ENCODE measurements around the gene RSAD1. TPM values are rescaled to one million over a fixed set of nuclear protein-coding genes. Genes with fewer than 3 reads are reported as not detected.

RSAD1 gene
- total RNA-seq, 2 experiments from 2014 or later: 44.6 to 44.7 TPM

DNA sequence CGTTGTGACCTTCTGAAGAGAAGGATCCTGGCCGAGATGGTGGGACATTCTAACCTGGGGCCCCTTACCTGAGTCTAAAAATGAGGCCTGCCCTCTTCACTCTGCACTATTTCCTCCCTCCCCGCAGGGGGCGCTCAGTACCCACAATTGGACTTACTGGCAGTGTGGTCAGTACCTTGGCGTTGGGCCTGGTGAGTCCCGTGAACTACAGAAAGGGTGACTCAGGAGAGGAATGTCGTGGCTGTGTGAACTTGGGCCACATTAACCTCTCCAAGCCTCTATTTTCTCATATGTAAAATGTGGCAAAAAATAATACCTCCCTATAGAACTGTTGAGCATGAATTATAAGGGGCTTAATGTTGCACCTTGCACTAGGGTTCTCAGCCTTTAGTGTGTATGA, 3.9 kb downstream of the RSAD1 start:
- ChIA-PET POLR2A (no interaction called here), CTCF (interaction anchor here (1.1 to 1.6 kb wide), 3 partner anchors 81 to 144 kb away, joined by 3 to 4 read pairs (median 4); partner anchors contain the start of gene LRRC59)
- Mint-ChIP-seq H3K4me1 (ENCODE audit: low read depth) (peaks cover 23% of the 10 kb centered on the region), H3K36me3 (ENCODE audit: low read depth) (peaks cover 50% of the 10 kb centered on the region), H3K27ac (no peak overlapping the region), H3K4me3 (no peak overlapping the region), H3K9me3 (no peaks in the 10 kb centered on the region), H3K27me3 (no peaks in the 10 kb centered on the region)
- H3K36me3 ChIP-seq (ENCODE audit: insufficient read depth, low read length): peaks cover 42% of the 10 kb centered on the region
- H3K9me3 ChIP-seq (ENCODE audit: control insufficient read depth in 1 of 2, insufficient read depth in 1 of 2, low read length in 2 of 2): no peaks in the 10 kb centered on the region
- H3K4me1 ChIP-seq (ENCODE audit: insufficient read depth, low read length): peaks cover 30% of the 10 kb centered on the region
- ATAC-seq (ENCODE audit: poor library complexity) (peak; percentile 19), DNase-seq (peak; percentile 43 to 84 (median 62))
- H3K27me3 ChIP-seq (ENCODE audit: control insufficient read depth in 1 of 2, insufficient read depth in 2 of 2, low read length in 2 of 2): no peaks in the 10 kb centered on the region
- H3K4me3 ChIP-seq (ENCODE audit: low read length): no peak overlapping the region
- intact Hi-C loops (cut with DNase I, micrococcal nuclease): loop anchor here in 1 of 2 experiments (1.0 to 10.0 kb wide), 2 partner anchors 62 to 144 kb away; partner anchors contain the start of gene SPATA20
- TF ChIP-seq, protein P1, sequence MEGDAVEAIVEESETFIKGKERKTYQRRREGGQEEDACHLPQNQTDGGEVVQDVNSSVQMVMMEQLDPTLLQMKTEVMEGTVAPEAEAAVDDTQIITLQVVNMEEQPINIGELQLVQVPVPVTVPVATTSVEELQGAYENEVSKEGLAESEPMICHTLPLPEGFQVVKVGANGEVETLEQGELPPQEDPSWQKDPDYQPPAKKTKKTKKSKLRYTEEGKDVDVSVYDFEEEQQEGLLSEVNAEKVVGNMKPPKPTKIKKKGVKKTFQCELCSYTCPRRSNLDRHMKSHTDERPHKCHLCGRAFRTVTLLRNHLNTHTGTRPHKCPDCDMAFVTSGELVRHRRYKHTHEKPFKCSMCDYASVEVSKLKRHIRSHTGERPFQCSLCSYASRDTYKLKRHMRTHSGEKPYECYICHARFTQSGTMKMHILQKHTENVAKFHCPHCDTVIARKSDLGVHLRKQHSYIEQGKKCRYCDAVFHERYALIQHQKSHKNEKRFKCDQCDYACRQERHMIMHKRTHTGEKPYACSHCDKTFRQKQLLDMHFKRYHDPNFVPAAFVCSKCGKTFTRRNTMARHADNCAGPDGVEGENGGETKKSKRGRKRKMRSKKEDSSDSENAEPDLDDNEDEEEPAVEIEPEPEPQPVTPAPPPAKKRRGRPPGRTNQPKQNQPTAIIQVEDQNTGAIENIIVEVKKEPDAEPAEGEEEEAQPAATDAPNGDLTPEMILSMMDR (IDR thresholded peaks at IDR 0.05): peak; percentile 57
- no peak overlapping the region for H3K27ac ChIP-seq (ENCODE audit: low read depth in 1 of 2, low read length in 2 of 2)

DNA sequence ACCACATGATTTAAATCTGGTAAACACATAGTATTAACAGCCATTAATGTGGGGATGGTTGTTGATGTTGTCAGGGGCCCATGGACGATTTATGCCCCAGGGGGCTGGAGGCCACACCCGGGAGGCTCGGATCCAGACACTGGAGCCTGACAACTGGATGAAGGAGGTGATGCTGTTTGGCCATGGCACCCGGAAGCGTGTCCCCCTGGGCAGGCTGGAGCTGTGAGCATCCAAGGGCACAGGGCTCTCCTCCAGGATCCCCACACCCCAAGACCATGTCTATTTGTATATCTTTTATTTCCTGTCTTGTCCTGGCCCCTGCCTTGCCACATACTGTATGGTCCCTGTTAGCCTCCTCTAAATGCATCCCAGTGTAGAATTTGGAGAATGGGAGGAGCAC, 4.6 kb downstream of the RSAD1 start:
- Histone ChIP-seq H3K36me3 (ENCODE audit: insufficient read depth, low read length) (peaks cover 42% of the 10 kb centered on the region), H3K9me3 (ENCODE audit: control insufficient read depth in 1 of 2, insufficient read depth in 1 of 2, low read length in 2 of 2) (no peaks in the 10 kb centered on the region), H3K27ac (ENCODE audit: low read depth in 1 of 2, low read length in 2 of 2) (no peak overlapping the region), H3K4me1 (ENCODE audit: insufficient read depth, low read length) (peaks cover 23% of the 10 kb centered on the region), H3K4me3 (ENCODE audit: low read length) (no peak overlapping the region), H3K27me3 (ENCODE audit: control insufficient read depth in 1 of 2, insufficient read depth in 2 of 2, low read length in 2 of 2) (no peaks in the 10 kb centered on the region)
- intact Hi-C loops (cut with DNase I, micrococcal nuclease): loop anchor here in 1 of 2 experiments (10.0 kb wide), 1 partner anchor 62 kb away; the partner anchor contains the start of gene SPATA20
- Mint-ChIP-seq H3K27ac (no peak overlapping the region), H3K27me3 (no peaks in the 10 kb centered on the region), H3K36me3 (ENCODE audit: low read depth) (peaks cover 50% of the 10 kb centered on the region), H3K9me3 (no peaks in the 10 kb centered on the region), H3K4me3 (no peak overlapping the region), H3K4me1 (ENCODE audit: low read depth) (peaks cover 21% of the 10 kb centered on the region)
- TF ChIP-seq, protein P1 (IDR thresholded peaks at IDR 0.05): no peak
- CTCF ChIA-PET: interaction anchor here (1.5 to 1.6 kb wide), 2 partner anchors 80 to 143 kb away, joined by 3 to 4 read pairs; no protein-coding TSS in a partner anchor
- DNase-seq (no peak), ATAC-seq (ENCODE audit: poor library complexity) (no peak)
- POLR2A ChIA-PET: no interaction called here

DNA sequence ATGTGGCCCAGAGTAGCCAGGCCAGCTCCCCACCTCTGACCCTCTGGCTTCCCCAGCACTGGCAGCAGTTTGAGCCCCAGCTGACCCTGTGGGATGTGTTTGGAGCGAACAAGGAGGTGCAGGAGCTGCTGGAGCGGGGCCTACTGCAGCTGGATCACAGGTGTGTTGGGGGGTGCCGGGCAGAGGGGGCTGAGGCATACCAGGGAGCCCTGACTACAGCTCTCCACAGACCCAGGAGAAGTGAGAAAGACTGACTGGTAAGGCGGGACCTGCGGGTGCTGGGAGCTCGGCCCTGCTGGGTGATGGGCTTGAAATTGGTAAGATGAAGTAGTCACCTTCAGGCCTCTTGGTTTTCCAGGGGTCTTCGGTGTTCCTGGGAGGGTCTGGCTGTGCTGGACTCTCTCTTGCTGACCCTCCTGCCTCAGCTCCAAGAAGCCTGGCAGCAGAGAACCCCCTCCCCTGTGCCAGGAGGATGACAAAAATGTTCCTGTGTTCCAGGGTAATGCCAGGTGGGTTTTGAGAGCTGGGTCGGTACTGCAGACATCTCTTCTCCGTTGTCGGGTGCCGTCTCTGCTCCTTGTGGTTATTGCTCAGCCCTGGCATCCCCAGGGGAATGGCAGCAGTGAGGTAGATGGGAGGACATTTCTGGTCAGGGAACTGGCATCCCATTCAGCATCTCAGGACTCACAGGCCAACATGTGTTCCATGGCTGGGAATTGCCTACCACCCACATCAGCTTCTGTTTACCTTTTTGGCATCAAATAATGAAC, 5.9 kb downstream of the RSAD1 start:
- no peak overlapping the region for H3K4me3 Mint-ChIP-seq
- Histone ChIP-seq H3K36me3 (ENCODE audit: insufficient read depth, low read length) (peaks cover 42% of the 10 kb centered on the region), H3K27ac (ENCODE audit: low read depth in 1 of 2, low read length in 2 of 2) (no peak overlapping the region), H3K9me3 (ENCODE audit: control insufficient read depth in 1 of 2, insufficient read depth in 1 of 2, low read length in 2 of 2) (no peaks in the 10 kb centered on the region), H3K4me3 (ENCODE audit: low read length) (no peak overlapping the region), H3K27me3 (ENCODE audit: control insufficient read depth in 1 of 2, insufficient read depth in 2 of 2, low read length in 2 of 2) (no peaks in the 10 kb centered on the region), H3K4me1 (ENCODE audit: insufficient read depth, low read length) (peaks cover 18% of the 10 kb centered on the region)
- ChIA-PET POLR2A (no interaction called here), CTCF (no interaction called here)
- intact Hi-C loops (cut with DNase I, micrococcal nuclease): loop anchor here in 1 of 2 experiments (10.0 kb wide), 1 partner anchor 60 kb away; the partner anchor contains the start of gene SPATA20
- no peak overlapping the region for H3K27ac Mint-ChIP-seq
- peaks cover 45% of the 10 kb centered on the region for H3K36me3 Mint-ChIP-seq (ENCODE audit: low read depth)
- H3K27me3 Mint-ChIP-seq: no peaks in the 10 kb centered on the region
- H3K9me3 Mint-ChIP-seq: no peaks in the 10 kb centered on the region
- TF ChIP-seq, protein P1 (IDR thresholded peaks at IDR 0.05): no peak
- no peak for ATAC-seq (ENCODE audit: poor library complexity)
- DNase-seq: no peak
- peaks cover 13% of the 10 kb centered on the region for H3K4me1 Mint-ChIP-seq (ENCODE audit: low read depth)
